Natural killer cell (primary cell): ENCODE data around the gene TCF4. TPM values are rescaled to one million over a fixed set of nuclear protein-coding genes. Genes with fewer than 3 reads are reported as not detected.

Experiments
- ATAC-seq, 3 donors: fragments of 150-1000 bp in 2 of 3; fragments of 200-7000 bp in 1 of 3; cut with Tn5 transposase; 1 replicate in 1 of 3; 2 replicates in 2 of 3; pipeline ENCODE4 v1.10.0; 2021; ENCODE audit warnings: mild to moderate bottlenecking in 2 of 3, moderate library complexity in 2 of 3
- DNase-seq, 2 donors: peaks; one replicate each; pipeline versions ENCODE4 v3.0.0 to v3.0.0-alpha.2; 2013 to 2021; ENCODE audit warnings: mixed read lengths in 1 of 2
- H3K27ac ChIP-seq: one replicate; pipeline ENCODE4 v1.5.1; 2013; ENCODE audit warnings: mild to moderate bottlenecking, low read length
- H3K27me3 ChIP-seq: one replicate; pipeline ENCODE4 v1.6.1; 2013; ENCODE audit warnings: low read length; ENCODE audit not compliant: control insufficient read depth, insufficient read depth
- H3K36me3 ChIP-seq: one replicate; pipeline ENCODE4 v1.6.1; 2013; ENCODE audit warnings: low read length; ENCODE audit not compliant: control insufficient read depth, insufficient read depth
- H3K4me1 ChIP-seq: one replicate; pipeline ENCODE4 v1.6.1; 2013; ENCODE audit warnings: low read length; ENCODE audit not compliant: control insufficient read depth, insufficient read depth
- H3K4me3 ChIP-seq: one replicate; pipeline ENCODE4 v1.5.1; 2013; ENCODE audit warnings: low read length
- H3K9me3 ChIP-seq: one replicate; pipeline ENCODE4 v1.6.1; 2013; ENCODE audit warnings: low read length; ENCODE audit not compliant: control insufficient read depth, insufficient read depth
- H3K27ac Mint-ChIP-seq, 2 donors: one replicate each; pipeline ENCODE4 v1.8.0; 2022; ENCODE audit warnings: mild to moderate bottlenecking in 2 of 2, mixed read lengths in 2 of 2, moderate library complexity in 1 of 2
- H3K27me3 Mint-ChIP-seq, 2 donors: one replicate each; pipeline ENCODE4 v1.8.0; 2022; ENCODE audit warnings: low read depth in 2 of 2, mixed read lengths in 2 of 2
- H3K36me3 Mint-ChIP-seq: one replicate; pipeline ENCODE4 v1.8.0; 2022; ENCODE audit warnings: mixed read lengths
- H3K4me1 Mint-ChIP-seq, 2 donors: one replicate each; pipeline ENCODE4 v1.8.0; 2022; ENCODE audit warnings: mixed read lengths in 2 of 2
- H3K4me3 Mint-ChIP-seq: one replicate; pipeline ENCODE4 v1.8.0; 2022; ENCODE audit warnings: mild to moderate bottlenecking, moderate library complexity, mixed read lengths
- H3K9me3 Mint-ChIP-seq, 2 donors: one replicate each; pipeline ENCODE4 v1.8.0; 2022; ENCODE audit warnings: mixed read lengths in 2 of 2
- CTCF ChIP-seq: fragments of 200-600 bp; IDR thresholded peaks from one replicate; pipeline ENCODE4 v1.8.0; 2022; ENCODE audit warnings: antibody characterized with exemption
- WGBS: methylation state at CpG from one replicate; pipeline ENCODE4 v1.1.7; 2013; ENCODE audit warnings: missing lambda C conversion rate; ENCODE audit not compliant: insufficient coverage; 5-methylcytosine and 5-hydroxymethylcytosine counted together
- intact Hi-C: fragments of 100-400 bp; cut with micrococcal nuclease; formaldehyde crosslinking; loops from one replicate; pipeline ENCODE4 v1.14.2; 2022
- total RNA-seq, 4 donors: library from RNA; stranded (reverse); fragments of 120-200 nt in 1 of 4; gene quantifications; one replicate each; pipeline versions ENCODE4 v1.2.3 to v1.2.4, GENCODE V29; 2013 to 2022

Gene TCF4
- total RNA-seq, 3 donors from 2014 or later (not counting 1 experiment from before 2014, with no cell fraction given), result 8.3 to 16.5 (median 9.0) TPM

GRCh38 chr18:55179835-55180234 is 408.2 kb downstream of the TCF4 start:
- H3K27ac Mint-ChIP-seq, result no peak overlapping the region
- Histone ChIP-seq H3K27me3 (no peaks in the 10 kb centered on the region), H3K27ac (no peak overlapping the region), H3K4me1 (no peaks in the 10 kb centered on the region), H3K36me3 (no peaks in the 10 kb centered on the region), H3K9me3 (no peaks in the 10 kb centered on the region), H3K4me3 (no peak overlapping the region)
- peaks cover 0 to 5% of the 10 kb centered on the region in 2 donors for H3K27me3 Mint-ChIP-seq
- ATAC-seq (no peak), DNase-seq (no peak)
- intact Hi-C loops, result no loop called here
- H3K4me3 Mint-ChIP-seq, result no peak overlapping the region
- no peaks in the 10 kb centered on the region for H3K4me1 Mint-ChIP-seq
- no peaks in the 10 kb centered on the region for H3K36me3 Mint-ChIP-seq
- H3K9me3 Mint-ChIP-seq, result peaks cover 0 to 7% of the 10 kb centered on the region in 2 donors
- TF ChIP-seq CTCF, result no peak

- H3K27me3 Mint-ChIP-seq, result peaks cover 0 to 4% of the 10 kb centered on the region in 2 donors
Observed at GRCh38 chr18:55179425-55179824, 408.6 kb downstream of the TCF4 start.

GRCh38 chr18:55173291-55173690 is 414.7 kb downstream of the TCF4 start:
- no peaks in the 10 kb centered on the region for H3K4me1 ChIP-seq
- H3K4me1 Mint-ChIP-seq, result no peaks in the 10 kb centered on the region
- intact Hi-C loops, result no loop called here
- WGBS, result 96% methylated on average over 2 of the region's 2 CpGs
- no peak for DNase-seq
- H3K27ac Mint-ChIP-seq, result no peak overlapping the region
- no peaks in the 10 kb centered on the region for H3K27me3 ChIP-seq
- no peak overlapping the region for H3K27ac ChIP-seq
- peaks cover 5 to 10% of the 10 kb centered on the region in 2 donors for H3K9me3 Mint-ChIP-seq
- ATAC-seq, result no peak
- no peaks in the 10 kb centered on the region for H3K9me3 ChIP-seq
- H3K36me3 ChIP-seq, result no peaks in the 10 kb centered on the region
- no peaks in the 10 kb centered on the region for H3K36me3 Mint-ChIP-seq
- no peak overlapping the region for H3K4me3 Mint-ChIP-seq
- no peak for TF ChIP-seq CTCF
- H3K4me3 ChIP-seq, result no peak overlapping the region
- no peaks in the 10 kb centered on the region for H3K27me3 Mint-ChIP-seq

More at GRCh38 chr18:55179425-55179824, 408.6 kb downstream of the TCF4 start:
- Mint-ChIP-seq H3K36me3 (no peaks in the 10 kb centered on the region), H3K4me1 (no peaks in the 10 kb centered on the region), H3K4me3 (no peak overlapping the region), H3K27ac (no peak overlapping the region), H3K9me3 (peaks cover 0 to 7% of the 10 kb centered on the region in 2 donors)
- no peaks in the 10 kb centered on the region for H3K27me3 ChIP-seq
- H3K36me3 ChIP-seq, result no peaks in the 10 kb centered on the region
- H3K9me3 ChIP-seq, result no peaks in the 10 kb centered on the region
- ATAC-seq (no peak), DNase-seq (no peak)
- intact Hi-C loops, result no loop called here
- H3K27ac ChIP-seq, result no peak overlapping the region
- no peaks in the 10 kb centered on the region for H3K4me1 ChIP-seq
- H3K4me3 ChIP-seq, result no peak overlapping the region
- no peak for TF ChIP-seq CTCF
- 95% methylated on average over 5 of the region's 5 CpGs for WGBS
